Activated T-cell treated with anti-CD3 and anti-CD28 coated beads, Interleukin-2, amount 50 U/mL, for 48 hours (primary cell): Measurements from ENCODE around the gene CD320.
"Not testable (repeated sequence)": the region's sequence is repeated elsewhere in the genome, so short reads cannot be mapped to it uniquely, and the experiment has no call there.

Experiments used
- DNase-seq, 2 experiments: peaks; one replicate each; pipeline ENCODE4 v3.0.0-alpha.2; 2020

CD320 gene

GRCh38 chr19:8332976-8333766 lies 25.0 kb upstream of the CD320 start:
- no peak for DNase-seq

DNA sequence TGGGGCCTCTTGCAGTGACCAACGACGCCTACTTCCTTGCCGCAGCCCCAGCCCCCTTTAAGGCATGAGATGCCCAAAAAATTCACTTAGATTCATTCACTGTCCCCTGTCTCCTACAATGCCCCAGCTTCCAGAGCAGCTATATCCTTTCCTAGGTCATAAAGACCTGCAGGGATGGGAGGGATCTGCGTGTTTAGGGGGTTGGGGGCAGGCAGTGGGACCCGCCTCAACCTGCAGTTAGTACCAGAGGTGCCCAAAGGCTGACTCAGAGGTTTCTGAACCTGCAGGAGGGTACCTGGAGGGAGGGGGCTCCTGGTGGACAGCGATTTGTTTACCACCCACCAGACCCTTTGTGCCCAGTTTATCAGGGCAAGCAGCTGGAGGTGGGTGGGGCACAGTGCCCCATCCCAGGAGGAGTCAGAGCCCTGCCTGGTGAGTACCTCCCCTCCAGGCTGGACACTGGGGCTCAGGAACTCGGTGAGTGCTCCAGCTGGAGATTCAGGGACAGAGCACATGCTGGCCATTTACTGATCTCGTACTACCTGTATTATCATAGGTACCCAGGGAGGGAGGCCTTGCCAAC lies 23.2 kb upstream of the CD320 start:
- no peak for DNase-seq

DNA sequence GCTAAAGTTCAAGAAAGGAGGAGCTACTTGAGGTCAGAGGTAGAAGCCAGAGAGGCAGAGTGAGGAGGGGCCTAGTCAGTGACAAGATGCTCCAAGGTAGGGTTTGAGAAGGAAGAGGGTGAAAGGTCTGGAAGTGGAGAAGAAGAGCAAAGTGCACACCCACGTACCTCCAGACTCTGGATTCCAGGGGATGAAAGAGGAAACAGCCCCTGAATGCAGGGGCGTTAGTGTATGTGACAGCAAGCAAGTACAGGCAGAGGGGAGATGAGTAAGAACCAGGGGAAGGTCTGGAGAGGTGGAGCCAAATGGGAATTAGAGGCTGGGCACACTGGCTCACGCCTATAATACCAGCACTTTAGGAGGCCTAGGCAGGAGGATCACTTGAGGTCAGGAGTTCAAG lies 21.8 kb upstream of the CD320 start:
- DNase-seq = no peak

DNA sequence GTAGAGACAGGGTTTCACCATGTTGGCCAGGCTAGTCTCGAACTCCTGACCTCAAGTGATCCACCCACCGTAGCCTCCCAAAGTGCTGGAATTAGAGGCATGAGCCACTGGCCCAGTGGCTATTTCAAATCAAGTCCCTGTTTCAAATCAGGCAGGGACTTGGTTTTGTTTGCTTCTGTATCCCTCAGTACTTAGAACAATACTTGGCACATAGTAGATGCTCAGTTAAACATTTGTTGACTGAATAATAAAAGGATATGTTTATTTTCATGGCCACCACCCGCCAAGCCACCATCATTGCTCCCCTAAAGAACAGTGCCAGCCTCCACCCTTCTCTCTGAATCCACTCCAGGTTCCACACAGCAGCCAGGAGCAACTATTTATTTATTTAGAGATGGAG lies 17.3 kb upstream of the CD320 start:
- DNase-seq = no peak

- peak; percentile 53 to 56 for DNase-seq
Observed at GRCh38 chr19:8324186-8325050, 16.3 kb upstream of the CD320 start.

GRCh38 chr19:8323781-8324185 lies 15.6 kb upstream of the CD320 start:
- no peak for DNase-seq

GRCh38 chr19:8322638-8322997 lies 14.5 kb upstream of the CD320 start:
- DNase-seq = no peak

DNA sequence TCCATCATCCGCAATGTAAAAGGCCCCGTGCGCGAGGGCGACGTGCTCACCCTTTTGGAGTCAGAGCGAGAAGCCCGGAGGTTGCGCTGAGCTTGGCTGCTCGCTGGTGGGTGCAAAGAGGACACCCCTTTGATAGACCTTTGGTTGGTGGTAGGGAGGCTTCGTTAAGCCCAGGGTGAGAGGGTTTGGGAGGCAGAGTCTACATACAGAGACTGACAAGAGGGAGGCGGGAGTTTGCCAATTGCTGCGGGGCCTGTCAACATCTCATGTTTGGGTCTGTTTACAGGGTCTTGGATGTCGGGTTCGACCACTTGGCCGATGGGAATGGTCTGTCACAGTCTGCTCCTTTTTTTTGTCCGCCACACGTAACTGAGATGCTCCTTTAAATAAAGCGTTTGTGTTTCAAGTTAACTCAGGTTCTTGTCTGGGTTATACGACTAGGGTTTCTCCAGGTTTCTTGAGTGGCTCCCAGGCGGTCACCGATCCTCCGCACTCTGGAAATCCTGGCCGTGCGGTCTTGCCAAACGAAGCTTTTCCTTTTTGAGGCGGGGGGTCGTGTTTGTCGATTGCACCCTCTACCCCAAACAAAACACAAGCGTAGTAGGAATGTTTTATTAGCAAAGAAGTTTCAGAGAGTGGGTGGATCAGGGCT lies 14.0 kb upstream of the CD320 start:
- no peak for DNase-seq

GRCh38 chr19:8321067-8321985 lies 13.2 kb upstream of the CD320 start, which contains the start of the genes NDUFA7 and RPS28:
Gene NDUFA7 (minus strand): TSS chr19:8321375. CDS start chr19:8321358, 17 bp downstream.
Gene RPS28 (plus strand): TSS chr19:8321496. CDS start chr19:8321531, 35 bp downstream.
- peak; percentile 98 to 99 for DNase-seq

- DNase-seq = peak; percentile 44 to 46
Observed at GRCh38 chr19:8320564-8321066, 12.5 kb upstream of the CD320 start.

GRCh38 chr19:8319807-8320520 lies 11.8 kb upstream of the CD320 start:
- DNase-seq = no peak

GRCh38 chr19:8318835-8319234 lies 10.7 kb upstream of the CD320 start:
- not testable (repeated sequence) for DNase-seq

GRCh38 chr19:8316351-8317125 lies 8.4 kb upstream of the CD320 start:
- DNase-seq = no peak

GRCh38 chr19:8314981-8315640 lies 7.0 kb upstream of the CD320 start:
- not testable (repeated sequence) for DNase-seq

DNA sequence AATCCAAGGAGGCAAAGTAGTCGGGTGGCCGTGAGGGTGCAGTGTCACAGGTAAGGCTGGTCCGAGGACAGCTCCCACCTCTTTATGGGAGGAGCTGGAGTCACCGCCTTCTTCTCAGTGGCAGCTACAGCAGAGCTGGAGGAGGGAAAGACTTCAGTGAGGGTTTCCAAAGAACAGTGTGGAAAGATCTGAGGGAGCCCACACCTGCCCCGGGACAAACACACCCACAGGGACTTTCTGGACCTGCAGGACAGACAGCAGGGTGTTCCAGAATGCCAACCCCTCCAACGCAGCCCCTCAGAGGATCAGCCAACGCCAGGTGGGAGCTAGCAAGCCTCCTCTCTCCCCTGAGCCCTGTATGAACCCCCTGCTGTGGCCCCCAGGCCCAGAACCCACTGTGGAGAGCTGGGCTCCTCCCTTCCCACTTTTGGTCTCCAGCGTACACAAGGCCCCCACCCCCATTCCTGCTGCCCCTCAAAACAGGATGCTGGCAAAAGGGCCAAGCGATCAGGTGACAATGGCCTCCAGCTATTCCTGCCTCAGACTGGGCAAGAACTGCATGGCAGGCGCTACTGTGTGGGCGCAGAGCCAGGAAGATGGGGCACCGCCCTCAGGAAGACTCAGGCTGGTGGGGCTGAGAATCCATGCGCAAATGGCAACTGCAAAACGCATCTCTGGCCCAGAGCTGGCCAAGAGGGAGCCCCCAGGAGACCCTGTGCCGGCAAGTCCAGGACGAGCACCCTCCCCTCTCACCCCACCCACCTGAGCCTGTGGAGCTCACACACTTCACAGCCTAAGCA lies 3.5 kb upstream of the CD320 start:
- DNase-seq = no peak

- DNase-seq = no peak
Observed at GRCh38 chr19:8310342-8311055, 2.3 kb upstream of the CD320 start.

DNA sequence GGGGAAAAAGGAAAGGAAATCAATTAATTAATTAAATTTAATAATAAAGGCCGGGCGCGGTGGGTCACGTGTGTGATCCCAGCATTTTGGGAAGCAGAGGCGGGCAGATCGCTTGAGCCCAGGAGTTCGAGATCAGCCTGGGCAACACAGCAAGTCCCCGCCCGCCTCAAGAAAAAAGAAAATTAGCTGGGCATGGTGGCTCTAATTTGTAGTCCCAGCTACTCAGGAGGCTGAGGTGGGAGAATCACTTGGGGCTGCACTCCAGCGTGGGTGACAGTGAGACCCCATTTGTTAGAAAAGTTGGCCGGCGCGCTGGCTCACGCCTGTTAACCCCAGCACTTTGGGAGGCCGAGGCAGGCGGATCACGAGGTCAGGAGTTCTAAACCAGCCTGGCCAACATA lies 733 bp upstream of the CD320 start:
- no peak for DNase-seq

GRCh38 chr19:8307400-8307964 lies 676 bp downstream of the CD320 start:
- no peak for DNase-seq
